Measurements from ENCODE around the gene TRAPPC10.

GRCh38 chr21:44052071-44052829 is 40.1 kb downstream of the TRAPPC10 start:
- TF ChIP-seq CTCF (IDR thresholded peaks at IDR 0.05): no peak
- peak in 1 of 2 donors; percentile 38 for TF ChIP-seq POLR2A (IDR thresholded peaks at IDR 0.05)

Measured in thyroid gland (tissue), 4 donors.